Smooth muscle cell (in vitro differentiated cells): Measurements from ENCODE around the gene TRAF1. TPM values are rescaled to one million over a fixed set of nuclear protein-coding genes. Genes with fewer than 3 reads are reported as not detected.

ENCODE experiments used
- DNase-seq: peaks from one replicate; lab custom pipeline; 2025; ENCODE audit not compliant: unreplicated experiment; lab: John Stamatoyannopoulos, UW
- H2AFZ ChIP-seq: fragments of 200-600 bp; sonication (generic); 2 replicates; pipeline ENCODE4 v1.6.0; 2016; ENCODE audit warnings: antibody characterized with exemption, low read depth, mild to moderate bottlenecking
- H3F3A ChIP-seq: fragments of 200-600 bp; sonication (generic); 2 replicates; pipeline ENCODE4 v1.6.0; 2017; ENCODE audit warnings: antibody characterized with exemption, low read depth
- H3K27ac ChIP-seq: fragments of 200-600 bp; sonication (generic); 2 replicates; pipeline ENCODE4 v1.5.1; 2016; ENCODE audit warnings: low read depth, mild to moderate bottlenecking
- H3K27me3 ChIP-seq: fragments of 200-600 bp; sonication (generic); 2 replicates; pipeline ENCODE4 v1.6.1; 2016; ENCODE audit warnings: low read depth, mild to moderate bottlenecking
- H3K36me3 ChIP-seq: fragments of 200-600 bp; sonication (generic); 2 replicates; pipeline ENCODE4 v1.5.1; 2016; ENCODE audit warnings: low read depth
- H3K4me1 ChIP-seq: fragments of 200-600 bp; sonication (generic); 2 replicates; pipeline ENCODE4 v1.5.1; 2016; ENCODE audit warnings: low read depth
- H3K4me2 ChIP-seq: fragments of 200-600 bp; sonication (generic); 2 replicates; pipeline ENCODE4 v1.6.0; 2016; ENCODE audit warnings: mild to moderate bottlenecking
- H3K4me3 ChIP-seq: fragments of 200-600 bp; sonication (generic); 2 replicates; pipeline ENCODE4 v1.5.1; 2016; ENCODE audit warnings: mild to moderate bottlenecking
- H3K79me2 ChIP-seq: fragments of 200-600 bp; sonication (generic); 2 replicates; pipeline ENCODE4 v1.6.0; 2016; ENCODE audit warnings: low read depth, mild to moderate bottlenecking
- H3K9ac ChIP-seq: fragments of 200-600 bp; sonication (generic); 2 replicates; pipeline ENCODE4 v1.6.0; 2016; ENCODE audit warnings: low read depth
- H3K9me3 ChIP-seq: fragments of 200-600 bp; sonication (generic); replicated peaks from 2 replicates; pipeline ENCODE4 v1.5.1; 2016; ENCODE audit warnings: low read depth
- H4K20me1 ChIP-seq: fragments of 200-600 bp; sonication (generic); 2 replicates; pipeline ENCODE4 v1.6.0; 2016; ENCODE audit warnings: low read depth
- WGBS: methylation state at CpG from one replicate; pipeline ENCODE4 v1.1.7; 2016; ENCODE audit warnings: low lambda C conversion rate; 5-methylcytosine and 5-hydroxymethylcytosine counted together
- polyA plus RNA-seq: library from polyadenylated mRNA; unstranded; fragments of >200 nt; fragmentation: Nextera tagmentation; extraction: Ambion mirVana; gene quantifications from 2 replicates; pipeline ENCODE4 v1.2.1, GENCODE V29; 2016
- total RNA-seq: library from RNA; depleted of rRNA; stranded (reverse); fragments of >200 nt; gene quantifications from 2 replicates; pipeline ENCODE4 v1.2.3, GENCODE V29; 2014
- TF ChIP-seq, protein P1 (sequence below): fragments of 200-600 bp; sonication (generic); IDR thresholded peaks from 2 replicates; pipeline ENCODE4 v1.5.1; 2017; ENCODE audit warnings: borderline replicate concordance, mild to moderate bottlenecking, antibody characterized with exemption; ENCODE audit not compliant: insufficient read depth, poor library complexity, severe bottlenecking

TRAF1 gene
- total and polyA plus RNA-seq, 2 experiments from 2014 or later: 2.9 to 5.4 TPM

DNA sequence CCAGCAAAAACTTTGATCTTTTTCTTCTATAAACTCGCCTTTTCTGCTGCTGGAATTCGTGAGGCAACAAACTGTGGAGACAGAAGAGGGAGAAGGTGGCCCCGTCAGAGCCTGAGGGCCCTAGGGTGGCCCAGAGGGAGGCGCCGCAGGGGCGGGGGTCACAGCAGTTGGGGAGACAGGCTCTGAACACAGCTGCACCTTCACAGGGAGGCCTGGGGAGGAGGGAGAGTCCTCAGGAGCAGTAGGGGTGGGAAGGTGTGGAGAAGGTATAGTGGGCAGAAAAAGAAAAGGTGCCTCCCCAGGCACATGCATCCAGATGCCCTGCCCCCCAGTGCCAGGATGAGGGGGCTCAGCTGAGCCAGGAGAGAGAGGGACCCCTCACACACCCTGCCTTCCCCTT, 64.7 kb downstream of the TRAF1 start:
- Histone ChIP-seq H3K4me1 (no peaks in the 10 kb centered on the region), H3K79me2 (no peaks in the 10 kb centered on the region), H3K4me2 (no peak overlapping the region), H3K27me3 (no peaks in the 10 kb centered on the region), H3K9ac (no peak overlapping the region), H3K4me3 (no peak overlapping the region), H3K36me3 (no peaks in the 10 kb centered on the region), H3F3A (no peaks in the 10 kb centered on the region), H2AFZ (no peak overlapping the region), H3K27ac (no peak overlapping the region), H3K9me3 (no peaks in the 10 kb centered on the region), H4K20me1 (no peaks in the 10 kb centered on the region)
- WGBS: 99% methylated on average over 6 of the region's 6 CpGs
- DNase-seq: no peak
- TF ChIP-seq, protein P1, sequence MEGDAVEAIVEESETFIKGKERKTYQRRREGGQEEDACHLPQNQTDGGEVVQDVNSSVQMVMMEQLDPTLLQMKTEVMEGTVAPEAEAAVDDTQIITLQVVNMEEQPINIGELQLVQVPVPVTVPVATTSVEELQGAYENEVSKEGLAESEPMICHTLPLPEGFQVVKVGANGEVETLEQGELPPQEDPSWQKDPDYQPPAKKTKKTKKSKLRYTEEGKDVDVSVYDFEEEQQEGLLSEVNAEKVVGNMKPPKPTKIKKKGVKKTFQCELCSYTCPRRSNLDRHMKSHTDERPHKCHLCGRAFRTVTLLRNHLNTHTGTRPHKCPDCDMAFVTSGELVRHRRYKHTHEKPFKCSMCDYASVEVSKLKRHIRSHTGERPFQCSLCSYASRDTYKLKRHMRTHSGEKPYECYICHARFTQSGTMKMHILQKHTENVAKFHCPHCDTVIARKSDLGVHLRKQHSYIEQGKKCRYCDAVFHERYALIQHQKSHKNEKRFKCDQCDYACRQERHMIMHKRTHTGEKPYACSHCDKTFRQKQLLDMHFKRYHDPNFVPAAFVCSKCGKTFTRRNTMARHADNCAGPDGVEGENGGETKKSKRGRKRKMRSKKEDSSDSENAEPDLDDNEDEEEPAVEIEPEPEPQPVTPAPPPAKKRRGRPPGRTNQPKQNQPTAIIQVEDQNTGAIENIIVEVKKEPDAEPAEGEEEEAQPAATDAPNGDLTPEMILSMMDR: no peak

GRCh38 chr9:120860083-120860482, 66.5 kb downstream of the TRAF1 start:
- Histone ChIP-seq H4K20me1 (no peaks in the 10 kb centered on the region), H3K27me3 (no peaks in the 10 kb centered on the region), H2AFZ (no peak overlapping the region), H3K36me3 (no peaks in the 10 kb centered on the region), H3F3A (no peaks in the 10 kb centered on the region), H3K4me1 (no peaks in the 10 kb centered on the region), H3K79me2 (no peaks in the 10 kb centered on the region), H3K27ac (no peak overlapping the region), H3K9me3 (no peaks in the 10 kb centered on the region), H3K4me3 (no peak overlapping the region), H3K4me2 (no peak overlapping the region), H3K9ac (no peak overlapping the region)
- 97% methylated on average over 11 of the region's 11 CpGs for WGBS
- no peak for DNase-seq
- TF ChIP-seq, protein P1: no peak

GRCh38 chr9:120859361-120859760, 67.2 kb downstream of the TRAF1 start:
- DNase-seq: no peak
- 83% methylated on average over 6 of the region's 6 CpGs for WGBS
- Histone ChIP-seq H3K79me2 (no peaks in the 10 kb centered on the region), H3K4me3 (no peak overlapping the region), H2AFZ (no peak overlapping the region), H3K36me3 (no peaks in the 10 kb centered on the region), H3K4me2 (no peak overlapping the region), H4K20me1 (no peaks in the 10 kb centered on the region), H3K4me1 (no peaks in the 10 kb centered on the region), H3K9me3 (no peaks in the 10 kb centered on the region), H3F3A (no peaks in the 10 kb centered on the region), H3K9ac (no peak overlapping the region), H3K27me3 (no peaks in the 10 kb centered on the region), H3K27ac (no peak overlapping the region)
- TF ChIP-seq, protein P1: no peak

GRCh38 chr9:120857902-120858301, 68.7 kb downstream of the TRAF1 start:
- Histone ChIP-seq H2AFZ (no peak overlapping the region), H3K79me2 (no peaks in the 10 kb centered on the region), H3K4me2 (no peak overlapping the region), H3K9me3 (no peaks in the 10 kb centered on the region), H3K27me3 (no peaks in the 10 kb centered on the region), H3K4me3 (no peak overlapping the region), H3F3A (no peaks in the 10 kb centered on the region), H3K36me3 (no peaks in the 10 kb centered on the region), H3K9ac (no peak overlapping the region), H3K4me1 (peaks cover under 1% of the 10 kb centered on the region), H4K20me1 (no peaks in the 10 kb centered on the region), H3K27ac (no peak overlapping the region)
- 98% methylated on average over 11 of the region's 11 CpGs for WGBS
- TF ChIP-seq, protein P1: no peak
- no peak for DNase-seq
